Mucosa of stomach (tissue), 1 donor: Measurements from ENCODE around the gene MYRFL.

Experiments
- H3K27me3 ChIP-seq: one replicate; pipeline ENCODE4 v1.7.0; 2013; ENCODE audit warnings: mild to moderate bottlenecking, low read length; ENCODE audit not compliant: control insufficient read depth, insufficient read depth
- H3K36me3 ChIP-seq: one replicate; pipeline ENCODE4 v1.7.0; 2013; ENCODE audit warnings: low read length; ENCODE audit not compliant: control insufficient read depth, insufficient read depth
- H3K4me1 ChIP-seq: one replicate; pipeline ENCODE4 v1.7.0; 2013; ENCODE audit warnings: mild to moderate bottlenecking, low read length; ENCODE audit not compliant: control insufficient read depth, insufficient read depth
- H3K4me3 ChIP-seq: one replicate; pipeline ENCODE4 v1.7.0; 2013; ENCODE audit warnings: low read length
- H3K9ac ChIP-seq: one replicate; pipeline ENCODE4 v1.7.0; 2013; ENCODE audit warnings: mild to moderate bottlenecking, low read length, moderate library complexity
- H3K9me3 ChIP-seq: one replicate; pipeline ENCODE4 v1.7.0; 2013; ENCODE audit warnings: mild to moderate bottlenecking, low read length, moderate library complexity; ENCODE audit not compliant: control insufficient read depth
- donor health status: Pancreatic carcinoma.

Gene MYRFL

DNA sequence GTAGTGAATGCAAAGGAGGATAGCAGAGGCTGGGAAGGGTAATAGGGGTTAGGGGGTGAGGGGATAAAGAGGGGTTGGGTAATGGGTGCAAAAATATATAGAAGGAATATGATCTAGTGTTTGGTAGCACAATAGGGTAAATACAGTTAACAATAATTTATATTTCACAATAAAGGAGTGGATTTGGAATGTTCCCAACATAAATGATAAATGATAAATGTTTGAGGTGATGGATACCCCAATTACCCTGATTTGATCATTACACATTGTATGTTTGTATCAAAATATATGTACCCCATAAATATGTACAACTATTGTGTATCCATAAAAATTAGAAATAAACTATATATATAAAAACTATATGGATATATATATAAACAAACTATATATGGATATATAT lies 999 bp upstream of the MYRFL start:
- Histone ChIP-seq H3K27me3 (no peaks in the 10 kb centered on the region), H3K4me3 (no peak overlapping the region), H3K4me1 (peaks cover 12% of the 10 kb centered on the region), H3K9me3 (no peaks in the 10 kb centered on the region), H3K9ac (no peak overlapping the region), H3K36me3 (no peaks in the 10 kb centered on the region)

- no peaks in the 10 kb centered on the region for H3K27me3 ChIP-seq
- H3K4me1 ChIP-seq: no peaks in the 10 kb centered on the region
- H3K4me3 ChIP-seq: no peak overlapping the region
- no peak overlapping the region for H3K9ac ChIP-seq
- no peaks in the 10 kb centered on the region for H3K36me3 ChIP-seq
- H3K9me3 ChIP-seq: no peaks in the 10 kb centered on the region
Observed at GRCh38 chr12:69828897-69829296, 3.9 kb downstream of the MYRFL start.

GRCh38 chr12:69833696-69834095 lies 8.7 kb downstream of the MYRFL start:
- Histone ChIP-seq H3K9ac (no peak overlapping the region), H3K9me3 (no peaks in the 10 kb centered on the region), H3K36me3 (no peaks in the 10 kb centered on the region), H3K4me1 (peaks cover 13% of the 10 kb centered on the region), H3K27me3 (no peaks in the 10 kb centered on the region), H3K4me3 (no peak overlapping the region)

- H3K4me3 ChIP-seq: no peak overlapping the region
- H3K36me3 ChIP-seq: no peaks in the 10 kb centered on the region
- H3K27me3 ChIP-seq: no peaks in the 10 kb centered on the region
- no peak overlapping the region for H3K9ac ChIP-seq
- no peaks in the 10 kb centered on the region for H3K9me3 ChIP-seq
- peaks cover 13% of the 10 kb centered on the region for H3K4me1 ChIP-seq
Observed at GRCh38 chr12:69834147-69834546, 9.1 kb downstream of the MYRFL start.

- peaks cover 13% of the 10 kb centered on the region for H3K4me1 ChIP-seq
Observed at GRCh38 chr12:69834576-69834975, 9.5 kb downstream of the MYRFL start.

GRCh38 chr12:69835081-69835480 lies 10.1 kb downstream of the MYRFL start:
- H3K9me3 ChIP-seq: no peaks in the 10 kb centered on the region
- peaks cover 13% of the 10 kb centered on the region for H3K4me1 ChIP-seq
- H3K27me3 ChIP-seq: no peaks in the 10 kb centered on the region
- H3K9ac ChIP-seq: no peak overlapping the region
- H3K36me3 ChIP-seq: no peaks in the 10 kb centered on the region
- no peak overlapping the region for H3K4me3 ChIP-seq

More at GRCh38 chr12:69834576-69834975, 9.5 kb downstream of the MYRFL start:
- Histone ChIP-seq H3K4me3 (no peak overlapping the region), H3K9ac (no peak overlapping the region), H3K36me3 (no peaks in the 10 kb centered on the region), H3K9me3 (no peaks in the 10 kb centered on the region), H3K27me3 (no peaks in the 10 kb centered on the region)

- Histone ChIP-seq H3K4me1 (peaks cover 13% of the 10 kb centered on the region), H3K27me3 (no peaks in the 10 kb centered on the region)
Observed at GRCh38 chr12:69836015-69836414, 11.0 kb downstream of the MYRFL start.

GRCh38 chr12:69837191-69837590 lies 12.2 kb downstream of the MYRFL start:
- Histone ChIP-seq H3K9ac (no peak overlapping the region), H3K4me3 (no peak overlapping the region), H3K9me3 (no peaks in the 10 kb centered on the region), H3K4me1 (peaks cover 13% of the 10 kb centered on the region), H3K27me3 (no peaks in the 10 kb centered on the region), H3K36me3 (no peaks in the 10 kb centered on the region)

More at GRCh38 chr12:69836015-69836414, 11.0 kb downstream of the MYRFL start:
- Histone ChIP-seq H3K9ac (no peak overlapping the region), H3K4me3 (no peak overlapping the region), H3K9me3 (no peaks in the 10 kb centered on the region), H3K36me3 (no peaks in the 10 kb centered on the region)

GRCh38 chr12:69837657-69838415 lies 12.8 kb downstream of the MYRFL start:
- Histone ChIP-seq H3K27me3 (no peaks in the 10 kb centered on the region), H3K9ac (no peak overlapping the region), H3K9me3 (no peaks in the 10 kb centered on the region), H3K4me1 (peaks cover 13% of the 10 kb centered on the region), H3K36me3 (no peaks in the 10 kb centered on the region), H3K4me3 (no peak overlapping the region)

GRCh38 chr12:69840727-69841126 lies 15.7 kb downstream of the MYRFL start:
- H3K9ac ChIP-seq: no peak overlapping the region
- no peaks in the 10 kb centered on the region for H3K36me3 ChIP-seq
- H3K4me1 ChIP-seq: peaks cover 13% of the 10 kb centered on the region
- H3K4me3 ChIP-seq: no peak overlapping the region
- no peaks in the 10 kb centered on the region for H3K9me3 ChIP-seq
- no peaks in the 10 kb centered on the region for H3K27me3 ChIP-seq

DNA sequence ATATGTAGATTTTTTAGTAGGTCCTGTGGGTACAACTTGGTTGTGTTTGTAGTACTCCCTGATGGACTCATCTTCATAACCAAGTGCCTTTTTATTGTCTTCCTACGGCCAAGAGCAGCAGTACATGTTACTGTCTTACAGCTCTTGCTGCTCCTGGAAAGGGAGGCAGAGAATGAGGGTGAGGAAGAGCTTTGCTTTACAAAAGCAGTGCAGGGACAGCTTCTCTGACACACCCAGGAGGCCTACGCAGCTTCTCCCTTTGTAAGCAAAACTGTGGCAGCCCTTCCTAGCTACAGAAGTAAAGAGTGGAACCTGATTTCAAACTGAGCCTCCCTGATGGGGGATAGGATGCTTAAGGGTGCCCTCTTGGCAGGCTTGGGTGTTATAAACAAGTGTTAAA lies 18.6 kb downstream of the MYRFL start:
- Histone ChIP-seq H3K4me1 (no peaks in the 10 kb centered on the region), H3K36me3 (no peaks in the 10 kb centered on the region), H3K9me3 (no peaks in the 10 kb centered on the region), H3K4me3 (no peak overlapping the region), H3K9ac (no peak overlapping the region), H3K27me3 (no peaks in the 10 kb centered on the region)

DNA sequence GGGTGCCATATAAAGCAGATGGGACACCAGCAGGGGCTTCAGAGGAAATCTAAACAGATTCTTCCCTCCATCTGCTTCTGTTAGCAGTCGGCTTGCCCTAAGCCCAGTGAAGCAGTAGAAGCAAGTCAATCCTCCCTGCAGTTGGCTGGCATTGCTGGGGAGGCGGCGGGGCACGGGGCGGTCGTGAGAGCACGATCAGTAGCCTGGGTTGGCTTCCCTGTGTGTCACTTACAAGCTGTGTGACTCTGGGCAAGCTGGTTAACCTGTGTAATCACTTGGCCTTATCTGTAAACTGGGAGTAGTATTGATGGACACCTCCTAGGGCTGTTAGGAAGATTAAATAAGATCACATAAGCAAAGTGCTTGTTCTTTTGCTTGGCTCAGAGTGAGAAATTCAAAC lies 19.4 kb downstream of the MYRFL start:
- H3K36me3 ChIP-seq: no peaks in the 10 kb centered on the region
- no peak overlapping the region for H3K4me3 ChIP-seq
- no peaks in the 10 kb centered on the region for H3K9me3 ChIP-seq
- no peaks in the 10 kb centered on the region for H3K27me3 ChIP-seq
- H3K4me1 ChIP-seq: no peaks in the 10 kb centered on the region
- H3K9ac ChIP-seq: no peak overlapping the region

GRCh38 chr12:69844836-69845235 lies 19.8 kb downstream of the MYRFL start:
- no peaks in the 10 kb centered on the region for H3K36me3 ChIP-seq
- H3K4me3 ChIP-seq: no peak overlapping the region
- no peaks in the 10 kb centered on the region for H3K27me3 ChIP-seq
- no peak overlapping the region for H3K9ac ChIP-seq
- H3K4me1 ChIP-seq: no peaks in the 10 kb centered on the region
- no peaks in the 10 kb centered on the region for H3K9me3 ChIP-seq
